Measurements from ENCODE around the gene LINGO1.

LINGO1 gene

DNA sequence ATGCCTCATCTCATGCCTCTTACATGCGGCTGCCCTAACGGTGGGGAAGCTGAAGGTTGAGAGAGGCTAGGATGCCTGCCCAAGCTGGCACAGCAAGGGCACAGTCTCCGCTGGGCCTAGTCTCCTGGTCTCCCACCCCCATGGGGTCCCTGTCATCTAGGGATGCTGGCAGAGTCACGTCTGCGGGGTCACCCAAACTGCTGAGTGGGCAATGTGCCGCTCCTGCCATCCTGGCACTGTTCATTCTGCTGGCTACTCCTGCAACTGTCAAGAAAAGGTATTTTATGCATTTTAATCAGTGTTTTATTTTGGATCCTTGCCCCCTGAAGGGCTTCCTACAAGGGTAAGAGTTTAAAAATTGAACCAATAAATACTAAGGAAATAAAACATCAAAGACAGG, 12.8 kb downstream of the LINGO1 start:
- Histone ChIP-seq H3K9ac (ENCODE audit: low read length in 5 of 5) (no peak overlapping the region), H3K36me3 (ENCODE audit: control insufficient read depth in 5 of 5, insufficient read depth in 5 of 5, low read length in 5 of 5) (no peaks in the 10 kb centered on the region), H3K27ac (ENCODE audit: low read depth, low read length) (no peak overlapping the region), H3K4me3 (ENCODE audit: low read depth in 1 of 5, low read length in 5 of 5) (no peak overlapping the region), H3K4me1 (ENCODE audit: control insufficient read depth in 5 of 5, insufficient read depth in 5 of 5, low read length in 5 of 5) (no peaks in the 10 kb centered on the region), H3K9me3 (ENCODE audit: control insufficient read depth in 5 of 5, low read length in 5 of 5) (no peaks in the 10 kb centered on the region), H3K27me3 (ENCODE audit: control insufficient read depth in 5 of 5, insufficient read depth in 4 of 5, low read length in 5 of 5) (peaks cover 0 to 13% (median 7%) of the 10 kb centered on the region in 5 donors)

DNA sequence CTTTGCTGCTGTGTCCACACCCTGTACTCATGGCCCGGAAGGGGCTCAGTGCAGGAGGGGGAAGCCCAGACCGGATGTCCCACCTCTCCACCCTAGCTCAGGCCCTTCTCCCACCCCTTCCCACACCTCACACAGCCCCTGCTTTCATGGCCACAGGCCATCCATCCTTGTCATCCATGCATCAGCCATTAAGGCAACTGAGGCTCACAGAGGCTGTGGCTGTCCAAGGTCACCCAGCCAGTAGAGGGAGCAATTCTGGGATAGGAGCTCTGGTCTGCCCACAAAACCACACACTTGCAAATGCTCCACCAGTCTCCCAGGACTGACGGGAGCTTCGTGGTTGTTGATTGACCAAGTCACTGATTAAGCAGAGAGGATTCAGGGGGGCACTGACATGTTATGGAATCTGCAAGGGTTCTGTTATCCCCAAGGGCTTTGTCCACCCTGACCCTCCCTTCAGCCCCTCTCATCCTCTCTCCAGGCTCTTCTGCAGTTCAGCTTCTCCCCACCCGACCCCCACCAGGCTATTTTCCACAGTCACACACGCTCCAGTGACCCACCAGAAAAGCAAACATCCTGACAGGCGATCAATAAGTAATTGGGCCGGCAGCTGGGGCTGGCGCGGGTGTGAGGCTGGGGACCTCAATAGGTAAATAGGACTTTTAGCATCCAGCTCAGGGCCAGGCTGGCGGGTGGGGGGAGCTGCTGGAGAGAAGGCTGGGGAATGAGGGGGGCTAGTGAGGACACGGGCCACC, 15.1 kb downstream of the LINGO1 start:
- no peak overlapping the region for H3K27ac ChIP-seq (ENCODE audit: low read depth, low read length)
- H3K27me3 ChIP-seq (ENCODE audit: control insufficient read depth in 5 of 5, insufficient read depth in 4 of 5, low read length in 5 of 5), result peaks cover 0 to 13% (median 7%) of the 10 kb centered on the region in 5 donors
- no peak overlapping the region for H3K9ac ChIP-seq (ENCODE audit: low read length in 5 of 5)
- H3K4me1 ChIP-seq (ENCODE audit: control insufficient read depth in 5 of 5, insufficient read depth in 5 of 5, low read length in 5 of 5), result no peaks in the 10 kb centered on the region
- peaks cover 0 to 4% (median 0%) of the 10 kb centered on the region in 5 donors for H3K36me3 ChIP-seq (ENCODE audit: control insufficient read depth in 5 of 5, insufficient read depth in 5 of 5, low read length in 5 of 5)
- H3K4me3 ChIP-seq (ENCODE audit: low read depth in 1 of 5, low read length in 5 of 5), result no peak overlapping the region
- H3K9me3 ChIP-seq (ENCODE audit: control insufficient read depth in 5 of 5, low read length in 5 of 5), result no peaks in the 10 kb centered on the region

DNA sequence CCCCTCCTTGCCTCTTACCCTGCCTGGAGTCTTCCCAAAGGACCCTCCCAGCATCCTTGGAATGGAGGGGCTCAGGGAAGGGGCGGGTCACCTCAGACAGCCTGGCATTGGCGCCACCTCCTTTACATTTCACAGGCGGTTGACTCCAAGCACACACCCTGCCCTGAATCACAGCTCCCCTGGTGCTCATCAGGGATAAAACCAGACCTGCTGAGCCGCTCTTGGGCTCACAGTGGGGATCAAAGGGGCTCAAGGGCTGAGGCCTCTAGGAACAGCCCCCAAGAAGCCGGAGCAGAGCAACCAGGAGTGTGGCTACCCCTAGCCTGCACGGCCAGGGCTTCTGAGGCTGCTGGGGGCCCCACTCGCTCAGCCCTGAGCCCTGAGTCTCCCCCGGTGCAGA, 16.6 kb downstream of the LINGO1 start:
- H3K27me3 ChIP-seq (ENCODE audit: control insufficient read depth in 5 of 5, insufficient read depth in 4 of 5, low read length in 5 of 5), result peaks cover 0 to 13% (median 7%) of the 10 kb centered on the region in 5 donors
- no peaks in the 10 kb centered on the region for H3K9me3 ChIP-seq (ENCODE audit: control insufficient read depth in 5 of 5, low read length in 5 of 5)
- no peak overlapping the region for H3K4me3 ChIP-seq (ENCODE audit: low read depth in 1 of 5, low read length in 5 of 5)
- no peak overlapping the region for H3K27ac ChIP-seq (ENCODE audit: low read depth, low read length)
- H3K9ac ChIP-seq (ENCODE audit: low read length in 5 of 5), result no peak overlapping the region
- H3K4me1 ChIP-seq (ENCODE audit: control insufficient read depth in 5 of 5, insufficient read depth in 5 of 5, low read length in 5 of 5), result peaks cover 0 to 4% (median 0%) of the 10 kb centered on the region in 5 donors
- H3K36me3 ChIP-seq (ENCODE audit: control insufficient read depth in 5 of 5, insufficient read depth in 5 of 5, low read length in 5 of 5), result peaks cover 0 to 4% (median 0%) of the 10 kb centered on the region in 5 donors

DNA sequence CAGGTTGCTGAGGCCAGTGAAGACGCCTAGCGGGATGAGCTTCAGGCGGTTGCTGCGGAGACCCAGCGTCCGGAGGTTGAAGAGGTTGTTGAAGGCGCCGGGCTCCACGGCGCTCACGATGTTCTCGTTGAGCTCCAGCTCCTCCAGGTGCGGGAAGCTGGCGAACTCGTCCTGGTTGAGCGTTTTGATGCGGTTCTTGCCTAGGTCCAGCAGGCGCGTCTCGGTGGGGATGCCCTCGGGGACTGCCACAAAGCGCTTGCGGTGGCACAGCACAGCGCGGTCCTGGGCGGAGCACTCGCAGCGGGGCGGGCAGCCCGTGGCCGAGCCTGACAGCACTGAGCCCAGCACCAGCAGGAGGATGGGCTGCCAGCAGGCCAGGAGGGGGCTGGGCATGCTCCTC, 17.2 kb downstream of the LINGO1 start:
- Histone ChIP-seq H3K4me1 (ENCODE audit: control insufficient read depth in 5 of 5, insufficient read depth in 5 of 5, low read length in 5 of 5) (peaks cover 0 to 4% (median 0%) of the 10 kb centered on the region in 5 donors), H3K36me3 (ENCODE audit: control insufficient read depth in 5 of 5, insufficient read depth in 5 of 5, low read length in 5 of 5) (peaks cover 0 to 4% (median 0%) of the 10 kb centered on the region in 5 donors)

DNA sequence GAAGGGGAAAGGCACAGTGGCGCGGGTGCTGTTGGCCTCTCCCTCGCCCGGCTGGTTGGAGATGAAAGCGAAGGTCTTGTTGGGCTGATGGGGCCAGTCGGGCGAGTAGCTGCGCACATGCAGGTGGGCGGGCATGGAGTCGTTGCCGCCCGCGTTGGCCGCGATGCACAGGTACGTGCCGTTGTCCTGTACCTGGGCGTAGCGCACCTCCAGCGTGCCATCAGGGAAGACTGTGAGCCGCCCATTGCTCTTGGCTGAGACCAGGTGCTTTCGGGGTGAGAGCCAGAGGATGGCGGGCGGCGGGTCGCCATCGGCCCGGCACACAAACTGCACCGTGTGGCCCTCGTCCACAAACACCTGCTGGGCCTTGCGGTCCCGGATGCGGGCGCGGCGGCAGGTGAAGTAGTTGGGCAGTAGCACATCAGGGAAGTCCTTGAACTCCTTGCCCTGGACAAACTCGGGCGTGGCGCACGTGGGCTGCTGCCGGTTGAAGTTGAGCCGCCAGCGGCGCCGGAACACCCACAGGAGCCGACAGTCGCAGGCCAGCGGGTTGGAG, 18.4 kb downstream of the LINGO1 start:
- H3K9me3 ChIP-seq (ENCODE audit: control insufficient read depth in 5 of 5, low read length in 5 of 5), result no peaks in the 10 kb centered on the region
- H3K9ac ChIP-seq (ENCODE audit: low read length in 5 of 5), result no peak overlapping the region
- no peak overlapping the region for H3K27ac ChIP-seq (ENCODE audit: low read depth, low read length)
- peaks cover 0 to 8% (median 3%) of the 10 kb centered on the region in 5 donors for H3K27me3 ChIP-seq (ENCODE audit: control insufficient read depth in 5 of 5, insufficient read depth in 4 of 5, low read length in 5 of 5)
- H3K4me3 ChIP-seq (ENCODE audit: low read depth in 1 of 5, low read length in 5 of 5), result no peak overlapping the region
- peaks cover 0 to 4% (median 0%) of the 10 kb centered on the region in 5 donors for H3K36me3 ChIP-seq (ENCODE audit: control insufficient read depth in 5 of 5, insufficient read depth in 5 of 5, low read length in 5 of 5)
- peaks cover 0 to 4% (median 0%) of the 10 kb centered on the region in 5 donors for H3K4me1 ChIP-seq (ENCODE audit: control insufficient read depth in 5 of 5, insufficient read depth in 5 of 5, low read length in 5 of 5)

More for the DNA sequence above, 17.2 kb downstream of the LINGO1 start:
- no peak overlapping the region for H3K9ac ChIP-seq (ENCODE audit: low read length in 5 of 5)
- H3K27me3 ChIP-seq (ENCODE audit: control insufficient read depth in 5 of 5, insufficient read depth in 4 of 5, low read length in 5 of 5), result peaks cover 0 to 10% (median 6%) of the 10 kb centered on the region in 5 donors
- H3K4me3 ChIP-seq (ENCODE audit: low read depth in 1 of 5, low read length in 5 of 5), result no peak overlapping the region
- H3K9me3 ChIP-seq (ENCODE audit: control insufficient read depth in 5 of 5, low read length in 5 of 5), result no peaks in the 10 kb centered on the region
- H3K27ac ChIP-seq (ENCODE audit: low read depth, low read length), result no peak overlapping the region

DNA sequence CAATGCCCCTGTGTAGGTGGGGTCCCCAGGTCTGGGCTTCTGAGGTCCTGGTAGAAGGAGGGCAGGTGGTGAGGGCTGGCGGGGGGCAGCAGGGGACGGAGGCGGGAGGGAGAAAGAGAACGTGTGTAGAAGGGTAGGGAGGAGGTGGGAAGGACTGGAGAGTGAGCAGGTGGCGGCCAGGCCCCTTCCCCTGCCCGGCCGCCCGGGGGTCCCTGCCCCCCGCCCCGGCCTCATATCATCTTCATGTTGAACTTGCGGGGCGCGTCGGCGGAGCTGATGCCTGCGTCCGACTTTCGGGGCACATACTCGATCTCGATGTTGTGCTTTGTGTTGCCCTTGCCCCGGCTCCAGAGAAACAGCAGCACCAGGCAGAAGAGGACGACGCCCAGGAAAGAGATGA, 18.9 kb downstream of the LINGO1 start:
- H3K36me3 ChIP-seq (ENCODE audit: control insufficient read depth in 5 of 5, insufficient read depth in 5 of 5, low read length in 5 of 5), result peaks cover 0 to 4% (median 0%) of the 10 kb centered on the region in 5 donors
- H3K4me1 ChIP-seq (ENCODE audit: control insufficient read depth in 5 of 5, insufficient read depth in 5 of 5, low read length in 5 of 5), result peaks cover 0 to 4% (median 0%) of the 10 kb centered on the region in 5 donors
- H3K27me3 ChIP-seq (ENCODE audit: control insufficient read depth in 5 of 5, insufficient read depth in 4 of 5, low read length in 5 of 5), result peaks cover 0 to 8% (median 3%) of the 10 kb centered on the region in 5 donors
- H3K9me3 ChIP-seq (ENCODE audit: control insufficient read depth in 5 of 5, low read length in 5 of 5), result no peaks in the 10 kb centered on the region
- no peak overlapping the region for H3K27ac ChIP-seq (ENCODE audit: low read depth, low read length)
- no peak overlapping the region for H3K9ac ChIP-seq (ENCODE audit: low read length in 5 of 5)
- no peak overlapping the region for H3K4me3 ChIP-seq (ENCODE audit: low read depth in 1 of 5, low read length in 5 of 5)

DNA sequence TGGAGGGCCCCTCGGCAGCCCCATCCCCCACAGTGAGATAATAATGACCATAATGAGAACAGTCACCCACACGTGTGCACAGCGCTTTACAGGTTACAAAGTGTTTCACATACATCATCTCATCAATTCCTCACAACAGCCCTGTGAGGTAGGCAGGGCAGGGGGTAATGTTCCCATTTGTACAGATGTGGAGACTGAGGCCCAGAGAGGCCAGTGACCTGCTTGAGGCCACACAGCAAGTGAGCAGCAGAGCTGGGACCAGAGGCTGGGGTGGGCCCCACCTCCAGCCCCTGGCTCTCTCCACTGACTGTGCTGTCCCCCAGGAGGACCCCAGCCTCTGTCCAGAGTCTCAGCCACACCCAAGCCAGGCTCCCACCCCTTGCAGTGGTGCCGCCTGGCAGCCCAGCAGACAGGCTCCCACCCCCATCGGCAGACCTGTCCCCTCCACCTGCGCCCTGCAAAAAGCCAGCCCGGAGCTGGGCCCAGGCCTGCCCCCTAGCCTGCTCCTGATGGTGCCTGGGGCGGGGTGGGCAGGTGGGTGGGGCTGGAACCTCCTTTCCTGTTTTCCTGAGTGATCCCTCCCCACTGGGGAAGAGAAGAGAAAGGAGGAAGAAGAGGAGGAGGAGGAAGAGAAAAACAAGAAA, 19.6 kb downstream of the LINGO1 start:
- Histone ChIP-seq H3K4me3 (ENCODE audit: low read depth in 1 of 5, low read length in 5 of 5) (no peak overlapping the region), H3K9ac (ENCODE audit: low read length in 5 of 5) (no peak overlapping the region), H3K4me1 (ENCODE audit: control insufficient read depth in 5 of 5, insufficient read depth in 5 of 5, low read length in 5 of 5) (peaks cover 0 to 4% (median 0%) of the 10 kb centered on the region in 5 donors), H3K9me3 (ENCODE audit: control insufficient read depth in 5 of 5, low read length in 5 of 5) (no peaks in the 10 kb centered on the region), H3K27ac (ENCODE audit: low read depth, low read length) (no peak overlapping the region), H3K27me3 (ENCODE audit: control insufficient read depth in 5 of 5, insufficient read depth in 4 of 5, low read length in 5 of 5) (peaks cover 0 to 8% (median 3%) of the 10 kb centered on the region in 5 donors), H3K36me3 (ENCODE audit: control insufficient read depth in 5 of 5, insufficient read depth in 5 of 5, low read length in 5 of 5) (peaks cover 0 to 4% (median 0%) of the 10 kb centered on the region in 5 donors)

DNA sequence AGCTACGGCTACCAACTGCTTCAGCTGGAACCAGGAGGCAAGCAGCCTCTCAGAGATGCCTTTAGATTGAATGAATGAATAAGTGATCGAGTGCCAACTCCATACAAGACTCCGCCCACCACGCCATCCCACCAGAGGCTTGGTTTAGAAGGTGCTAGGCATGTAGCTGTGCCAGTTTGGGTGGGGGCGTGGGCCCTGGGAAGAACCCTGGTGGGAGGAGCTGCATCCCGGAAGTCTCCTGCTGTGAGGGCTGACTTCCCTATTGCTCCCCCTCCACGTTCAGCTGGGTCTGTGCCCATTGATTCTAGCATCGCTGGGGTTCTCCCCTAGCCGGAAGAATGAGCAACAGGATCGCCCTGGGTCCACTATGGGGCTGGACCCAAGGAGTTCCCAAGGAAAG, 20.9 kb downstream of the LINGO1 start:
- Histone ChIP-seq H3K9ac (ENCODE audit: low read length in 5 of 5) (no peak overlapping the region), H3K27ac (ENCODE audit: low read depth, low read length) (no peak overlapping the region), H3K4me3 (ENCODE audit: low read depth in 1 of 5, low read length in 5 of 5) (no peak overlapping the region), H3K9me3 (ENCODE audit: control insufficient read depth in 5 of 5, low read length in 5 of 5) (no peaks in the 10 kb centered on the region), H3K27me3 (ENCODE audit: control insufficient read depth in 5 of 5, insufficient read depth in 4 of 5, low read length in 5 of 5) (peaks cover 0 to 12% (median 3%) of the 10 kb centered on the region in 5 donors), H3K36me3 (ENCODE audit: control insufficient read depth in 5 of 5, insufficient read depth in 5 of 5, low read length in 5 of 5) (peaks cover 0 to 4% (median 0%) of the 10 kb centered on the region in 5 donors), H3K4me1 (ENCODE audit: control insufficient read depth in 5 of 5, insufficient read depth in 5 of 5, low read length in 5 of 5) (peaks cover 0 to 5% (median 0%) of the 10 kb centered on the region in 5 donors)

DNA sequence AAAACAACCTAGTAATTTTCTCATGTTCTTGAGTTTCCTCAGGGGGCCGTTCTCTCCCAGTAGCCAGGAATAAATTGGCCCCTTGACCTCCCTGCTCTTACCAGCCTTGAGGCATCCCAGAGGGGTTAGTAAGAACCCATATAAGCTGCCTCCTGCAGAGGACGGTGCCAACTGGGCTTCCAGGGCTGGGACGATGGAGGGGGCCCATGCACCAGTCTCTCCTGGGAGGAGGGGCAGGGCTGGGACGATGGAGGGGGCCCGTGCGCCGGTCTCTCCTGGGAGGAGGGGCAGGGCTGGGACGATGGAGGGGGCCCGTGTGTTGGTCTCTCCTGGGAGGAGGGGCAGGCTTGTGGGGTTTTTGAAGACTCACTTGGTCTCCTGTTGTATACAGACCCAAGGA, 22.0 kb downstream of the LINGO1 start:
- Histone ChIP-seq H3K9ac (ENCODE audit: low read length in 5 of 5) (no peak overlapping the region), H3K4me1 (ENCODE audit: control insufficient read depth in 5 of 5, insufficient read depth in 5 of 5, low read length in 5 of 5) (peaks cover 0 to 9% (median 0%) of the 10 kb centered on the region in 5 donors)

DNA sequence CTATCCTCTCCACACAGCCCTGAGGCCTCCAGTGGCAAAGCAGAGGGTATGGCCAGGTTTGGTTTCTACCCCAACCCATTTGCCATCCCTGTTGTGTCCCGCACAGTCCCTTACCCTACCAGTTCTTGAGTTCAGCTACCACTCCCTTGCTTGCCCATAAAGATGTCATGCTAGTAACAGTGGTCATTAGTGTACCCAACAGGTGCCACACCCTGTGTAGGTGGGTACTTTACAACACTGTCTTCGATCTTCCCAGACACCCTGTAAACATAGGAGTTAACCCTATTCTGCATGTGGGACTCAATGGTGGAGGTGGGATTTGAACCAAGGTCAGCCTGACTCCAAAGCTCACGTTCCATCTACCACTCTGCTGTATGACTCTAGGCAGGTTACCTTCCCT, 23.2 kb downstream of the LINGO1 start:
- no peak overlapping the region for H3K4me3 ChIP-seq (ENCODE audit: low read depth in 1 of 5, low read length in 5 of 5)
- no peak overlapping the region for H3K27ac ChIP-seq (ENCODE audit: low read depth, low read length)
- H3K9ac ChIP-seq (ENCODE audit: low read length in 5 of 5), result no peak overlapping the region
- H3K27me3 ChIP-seq (ENCODE audit: control insufficient read depth in 5 of 5, insufficient read depth in 4 of 5, low read length in 5 of 5), result peaks cover 10 to 32% (median 23%) of the 10 kb centered on the region in 5 donors
- H3K4me1 ChIP-seq (ENCODE audit: control insufficient read depth in 5 of 5, insufficient read depth in 5 of 5, low read length in 5 of 5), result peaks cover 0 to 9% (median 2%) of the 10 kb centered on the region in 5 donors
- H3K36me3 ChIP-seq (ENCODE audit: control insufficient read depth in 5 of 5, insufficient read depth in 5 of 5, low read length in 5 of 5), result peaks cover 0 to 4% (median 0%) of the 10 kb centered on the region in 5 donors
- no peaks in the 10 kb centered on the region for H3K9me3 ChIP-seq (ENCODE audit: control insufficient read depth in 5 of 5, low read length in 5 of 5)

More for the DNA sequence above, 22.0 kb downstream of the LINGO1 start:
- H3K36me3 ChIP-seq (ENCODE audit: control insufficient read depth in 5 of 5, insufficient read depth in 5 of 5, low read length in 5 of 5), result peaks cover 0 to 4% (median 0%) of the 10 kb centered on the region in 5 donors
- H3K27ac ChIP-seq (ENCODE audit: low read depth, low read length), result no peak overlapping the region
- H3K27me3 ChIP-seq (ENCODE audit: control insufficient read depth in 5 of 5, insufficient read depth in 4 of 5, low read length in 5 of 5), result peaks cover 6 to 21% (median 11%) of the 10 kb centered on the region in 5 donors
- H3K9me3 ChIP-seq (ENCODE audit: control insufficient read depth in 5 of 5, low read length in 5 of 5), result no peaks in the 10 kb centered on the region
- no peak overlapping the region for H3K4me3 ChIP-seq (ENCODE audit: low read depth in 1 of 5, low read length in 5 of 5)

Measured in subcutaneous abdominal adipose tissue (tissue), 5 donors.